HEK293T (cell line): Measurements from ENCODE around the gene FAM50A.

ENCODE experiments used
- ARNT ChIP-seq: fragments of 450-650 bp; IDR thresholded peaks from 2 replicates; pipeline ENCODE4 v1.6.1; 2017; ENCODE audit warnings: mild to moderate bottlenecking
- BHLHE40 ChIP-seq: fragments of 450-650 bp; IDR thresholded peaks from 2 replicates; pipeline ENCODE4 v1.6.1; 2016; ENCODE audit warnings: mild to moderate bottlenecking, moderate library complexity, borderline replicate concordance
- ELF4 ChIP-seq: fragments of 450-650 bp; IDR thresholded peaks from 2 replicates; pipeline ENCODE4 v1.6.1; 2017; ENCODE audit warnings: antibody characterized with exemption
- FOXA1 ChIP-seq: fragments of 450-650 bp; IDR thresholded peaks from 2 replicates; pipeline ENCODE4 v1.6.1; 2016; ENCODE audit warnings: mild to moderate bottlenecking
- FOXK2 ChIP-seq: fragments of 450-650 bp; IDR thresholded peaks from 2 replicates; pipeline ENCODE4 v1.6.1; 2016; ENCODE audit warnings: mild to moderate bottlenecking
- FOXM1 ChIP-seq: fragments of 450-650 bp; IDR thresholded peaks from 2 replicates; pipeline ENCODE4 v1.6.1; 2017; ENCODE audit warnings: mild to moderate bottlenecking, borderline replicate concordance
- L3MBTL2 ChIP-seq: fragments of 450-650 bp; conservative IDR thresholded peaks from 2 replicates; pipeline ENCODE4 v1.6.1; 2016; ENCODE audit warnings: mild to moderate bottlenecking
- SP1 ChIP-seq: fragments of 450-650 bp; IDR thresholded peaks from 2 replicates; pipeline ENCODE4 v1.6.1; 2017
- TF ChIP-seq, protein P1 (sequence below): fragments of 450-650 bp; IDR thresholded peaks from 2 replicates; pipeline ENCODE4 v1.6.1; 2016

DNA sequence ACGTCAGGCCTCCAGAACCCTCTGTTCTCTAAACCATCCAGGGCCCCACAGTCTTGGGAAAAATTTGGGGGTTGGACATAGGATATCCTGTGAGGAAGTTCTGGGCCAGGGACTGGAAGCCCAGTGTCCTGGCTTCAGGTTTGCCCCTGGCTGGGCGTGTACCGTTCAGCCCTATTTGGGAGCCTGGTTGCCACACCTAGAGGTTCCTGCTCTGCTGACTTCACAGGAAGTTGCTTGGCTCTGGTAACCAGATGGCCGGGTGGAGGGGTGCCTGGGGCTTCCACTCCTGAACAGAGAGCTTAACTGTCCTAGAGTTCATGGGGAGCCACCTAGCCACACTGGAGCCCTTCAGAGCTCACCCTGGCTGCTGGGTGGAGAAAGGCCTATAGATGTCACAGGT lies 31.5 kb upstream of the FAM50A start:
- TF ChIP-seq SP1 (no peak), L3MBTL2 (no peak), ELF4 (no peak), FOXA1 (no peak), FOXM1 (no peak), ARNT (no peak), FOXK2 (no peak), BHLHE40 (no peak)
- TF ChIP-seq, protein P1, sequence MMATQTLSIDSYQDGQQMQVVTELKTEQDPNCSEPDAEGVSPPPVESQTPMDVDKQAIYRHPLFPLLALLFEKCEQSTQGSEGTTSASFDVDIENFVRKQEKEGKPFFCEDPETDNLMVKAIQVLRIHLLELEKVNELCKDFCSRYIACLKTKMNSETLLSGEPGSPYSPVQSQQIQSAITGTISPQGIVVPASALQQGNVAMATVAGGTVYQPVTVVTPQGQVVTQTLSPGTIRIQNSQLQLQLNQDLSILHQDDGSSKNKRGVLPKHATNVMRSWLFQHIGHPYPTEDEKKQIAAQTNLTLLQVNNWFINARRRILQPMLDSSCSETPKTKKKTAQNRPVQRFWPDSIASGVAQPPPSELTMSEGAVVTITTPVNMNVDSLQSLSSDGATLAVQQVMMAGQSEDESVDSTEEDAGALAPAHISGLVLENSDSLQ, result no peak
